ENCODE results near the gene ATAT1.
"Not testable (repeated sequence)": the region's sequence is repeated elsewhere in the genome, so short reads cannot be mapped to it uniquely, and the experiment has no call there.

The ATAT1 gene

GRCh38 chr6:30626484-30627366 lies at the start of gene ATAT1:
TSS of gene ATAT1 (plus strand) at chr6:30626874.
- no peak for DNase-seq (ENCODE audit: low read depth)

- no peak for DNase-seq (ENCODE audit: low read depth)
Measured at GRCh38 chr6:30578051-30578450, 48.6 kb upstream of the ATAT1 start.

GRCh38 chr6:30583921-30584320 lies 42.8 kb upstream of the ATAT1 start:
- no peak for DNase-seq (ENCODE audit: low read depth)

- no peak for DNase-seq (ENCODE audit: low read depth)
Measured at GRCh38 chr6:30589754-30590358, 36.8 kb upstream of the ATAT1 start.

GRCh38 chr6:30590509-30590908 lies 36.2 kb upstream of the ATAT1 start:
- DNase-seq (ENCODE audit: low read depth) = no peak

GRCh38 chr6:30591008-30591407 lies 35.7 kb upstream of the ATAT1 start:
- no peak for DNase-seq (ENCODE audit: low read depth)

GRCh38 chr6:30592287-30592686 lies 34.4 kb upstream of the ATAT1 start:
- DNase-seq (ENCODE audit: low read depth) = no peak

- not testable (repeated sequence) for DNase-seq (ENCODE audit: low read depth)
Measured at GRCh38 chr6:30597315-30598144, 29.1 kb upstream of the ATAT1 start.

GRCh38 chr6:30598912-30599624 lies 27.6 kb upstream of the ATAT1 start:
- no peak for DNase-seq (ENCODE audit: low read depth)

- DNase-seq (ENCODE audit: low read depth) = no peak
Measured at GRCh38 chr6:30599625-30600324, 26.9 kb upstream of the ATAT1 start.

- no peak for DNase-seq (ENCODE audit: low read depth)
Measured at GRCh38 chr6:30600451-30600961, 26.2 kb upstream of the ATAT1 start.

GRCh38 chr6:30601436-30601814 lies 25.2 kb upstream of the ATAT1 start:
- DNase-seq (ENCODE audit: low read depth) = no peak

GRCh38 chr6:30601815-30602641 lies 24.6 kb upstream of the ATAT1 start:
- no peak for DNase-seq (ENCODE audit: low read depth)

GRCh38 chr6:30603961-30604360 lies 22.7 kb upstream of the ATAT1 start:
- DNase-seq (ENCODE audit: low read depth) = no peak

GRCh38 chr6:30610065-30610464 lies 16.6 kb upstream of the ATAT1 start:
- no peak for DNase-seq (ENCODE audit: low read depth)

- no peak for DNase-seq (ENCODE audit: low read depth)
Measured at GRCh38 chr6:30611150-30611855, 15.4 kb upstream of the ATAT1 start.

GRCh38 chr6:30611856-30612194 lies 14.8 kb upstream of the ATAT1 start:
- DNase-seq (ENCODE audit: low read depth) = no peak

- no peak for DNase-seq (ENCODE audit: low read depth)
Measured at GRCh38 chr6:30612213-30612612, 14.5 kb upstream of the ATAT1 start.

GRCh38 chr6:30612687-30613248 lies 13.9 kb upstream of the ATAT1 start:
- no peak for DNase-seq (ENCODE audit: low read depth)

Data from CMK (cell line).